Ammon's horn (tissue), 1 donor: ENCODE measurements around the gene OLFM3.
A peak's percentile ranks its signal among the peaks of the same experiment; 100 is the strongest.

Experiments
- DNase-seq: peaks from one replicate; pipeline ENCODE4 v3.0.0-alpha.2; 2016; ENCODE audit warnings: low spot score

OLFM3 gene

GRCh38 chr1:101847626-101848025 is 149.1 kb downstream of the OLFM3 start:
- DNase-seq, result no peak

- peak; percentile 5 for DNase-seq
These were observed 149.9 kb downstream of the OLFM3 start for GRCh38 chr1:101846820-101847219.

GRCh38 chr1:101843160-101843559 is 153.6 kb downstream of the OLFM3 start:
- no peak for DNase-seq

- DNase-seq, result no peak
These were observed 154.9 kb downstream of the OLFM3 start for GRCh38 chr1:101841824-101842223.

GRCh38 chr1:101835988-101836387 is 160.7 kb downstream of the OLFM3 start:
- DNase-seq, result no peak

- no peak for DNase-seq
These were observed 163.4 kb downstream of the OLFM3 start for GRCh38 chr1:101833312-101833711.

- no peak for DNase-seq
These were observed 170.3 kb downstream of the OLFM3 start for GRCh38 chr1:101826416-101826815.

GRCh38 chr1:101820071-101820470 is 176.7 kb downstream of the OLFM3 start:
- peak; percentile 64 for DNase-seq

GRCh38 chr1:101816262-101816661 is 180.5 kb downstream of the OLFM3 start:
- no peak for DNase-seq

- no peak for DNase-seq
These were observed 198.3 kb downstream of the OLFM3 start for GRCh38 chr1:101798417-101798816.

- DNase-seq, result no peak
These were observed 199.0 kb downstream of the OLFM3 start for GRCh38 chr1:101797722-101798121.

- DNase-seq, result peak; percentile 8
These were observed 215.4 kb downstream of the OLFM3 start for GRCh38 chr1:101781201-101781831.

- no peak for DNase-seq
These were observed 227.2 kb downstream of the OLFM3 start for GRCh38 chr1:101769520-101769919.

GRCh38 chr1:101757985-101758384 is 238.7 kb downstream of the OLFM3 start:
- DNase-seq, result no peak

- DNase-seq, result no peak
These were observed 240.3 kb downstream of the OLFM3 start for GRCh38 chr1:101756411-101756810.
